ENCODE results near the gene SLIT3. TPM values are rescaled to one million over a fixed set of nuclear protein-coding genes. Genes with fewer than 3 reads are reported as not detected.

Gene SLIT3
- polyA plus RNA-seq, 1 of the 3 experiments (the other 2 are of a cell fraction) = 119 TPM

- Histone ChIP-seq H4K20me1 (ENCODE audit: insufficient read depth) (no peaks in the 10 kb centered on the region), H3K27me3 (ENCODE audit: insufficient read depth) (no peaks in the 10 kb centered on the region), H3K9ac (no peak overlapping the region), H3K27ac (ENCODE audit: low read depth in 2 of 2, low read length in 1 of 2) (peak overlapping the region in 1 of 2 experiments; percentile 80; a peak in 1 of 4 replicates), H3F3A (replicated peaks; ENCODE audit: insufficient read depth) (peaks cover 4% of the 10 kb centered on the region), H3K4me2 (0 out of 2 replicates have a peak overlapping the region, but pooled peaks have one; percentile 63), H3K4me1 (ENCODE audit: control insufficient read depth in 1 of 2, insufficient read depth in 2 of 2, low read depth in 1 of 2, low read length in 1 of 2) (peaks cover 10 to 28% of the 10 kb centered on the region in 2 experiments; a peak in 2 of 4 replicates), H3K79me2 (ENCODE audit: insufficient read depth) (peaks cover 22% of the 10 kb centered on the region), H3K4me3 (ENCODE audit: low read depth in 2 of 2, low read length in 1 of 2) (no peak overlapping the region), H3K9me2 (no peaks in the 10 kb centered on the region), H2AFZ (ENCODE audit: low read depth) (peak overlapping the region; percentile 32; the same call in 1 of the 2 replicates), H3K9me3 (no peaks in the 10 kb centered on the region), H3K36me3 (replicated peaks in 1 of 2; ENCODE audit: control insufficient read depth in 1 of 2, insufficient read depth in 2 of 2, low read length in 1 of 2) (peaks cover 0 to 3% of the 10 kb centered on the region in 2 experiments)
- POLR2A ChIA-PET = no interaction called here
- no peak for DNase-seq
- CTCF ChIA-PET = interaction anchor here (0.6 to 5.1 kb wide), 37 partner anchors 10 to 624 kb away, joined by 3 to 65 read pairs (median 5); no protein-coding TSS in a partner anchor
- TF ChIP-seq IRF3 (IDR thresholded peaks at IDR 0.05; ENCODE audit: low read depth, low read length) (no peak), RXRA (IDR thresholded peaks at IDR 0.05; ENCODE audit: borderline replicate concordance, low read depth) (no peak), FOXM1 (IDR thresholded peaks at IDR 0.05; ENCODE audit: low read depth) (no peak), MEF2A (IDR thresholded peaks at IDR 0.05; ENCODE audit: borderline replicate concordance, low read depth) (no peak), SIN3A (IDR thresholded peaks at IDR 0.05; ENCODE audit: borderline replicate concordance, low read depth, low read length) (no peak)
Observed at GRCh38 chr5:169303119-169303515, 2.2 kb upstream of the SLIT3 start.

- WGBS (ENCODE audit: low lambda C conversion rate) = 24% methylated on average over 17 of the region's 17 CpGs
- TF ChIP-seq NFIC (IDR thresholded peaks at IDR 0.05; ENCODE audit: borderline replicate concordance) = no peak
- TF ChIP-seq SMC3 (IDR thresholded peaks at IDR 0.05; ENCODE audit: low read depth, low read length) = peak; percentile 93
- TF ChIP-seq POLR2AphosphoS5 (IDR thresholded peaks at IDR 0.05; ENCODE audit: low read depth, low read length) = no peak
- 0 out of 2 replicates have a peak, but pooled peaks have one; percentile 3 for TF ChIP-seq RFX5 (IDR thresholded peaks at IDR 0.05; ENCODE audit: low read length)
- peak; percentile 91 for TF ChIP-seq RAD21 (IDR thresholded peaks at IDR 0.05; ENCODE audit: low read length)
- TF ChIP-seq NRF1 (IDR thresholded peaks at IDR 0.05; ENCODE audit: low read depth, low read length) = 0 out of 2 replicates have a peak, but pooled peaks have one; percentile 6
- peak; percentile 96 for TF ChIP-seq CTCF (IDR thresholded peaks at IDR 0.05)
- TF ChIP-seq ELF1 (IDR thresholded peaks at IDR 0.05) = no peak
- TF ChIP-seq TAF1 (IDR thresholded peaks at IDR 0.05; ENCODE audit: borderline replicate concordance, low read depth, low read length) = no peak
- TF ChIP-seq EZH2phosphoT487 (IDR thresholded peaks at IDR 0.05; ENCODE audit: borderline replicate concordance, low read depth) = no peak
- TF ChIP-seq RCOR1 (IDR thresholded peaks at IDR 0.05; ENCODE audit: low read length) = peak; percentile 50; the same call in 1 of the 2 replicates
- no peak for TF ChIP-seq MEF2A (IDR thresholded peaks at IDR 0.05; ENCODE audit: borderline replicate concordance, low read depth)
- no peak for TF ChIP-seq RXRA (IDR thresholded peaks at IDR 0.05; ENCODE audit: borderline replicate concordance, low read depth)
- no peak for TF ChIP-seq ZBTB33 (IDR thresholded peaks at IDR 0.05; ENCODE audit: borderline replicate concordance, low read depth)
- TF ChIP-seq TCF12 (IDR thresholded peaks at IDR 0.05) = peak; percentile 22; the same call in 1 of the 2 replicates
- peak overlapping the region; percentile 46 to 80; a peak in 2 of 4 replicates for H3K27ac ChIP-seq (ENCODE audit: low read depth in 2 of 2, low read length in 1 of 2)
- no peaks in the 10 kb centered on the region for H3K9me2 ChIP-seq
- peaks cover 8% of the 10 kb centered on the region for H3F3A ChIP-seq (replicated peaks; ENCODE audit: insufficient read depth)
- no peaks in the 10 kb centered on the region for H3K9me3 ChIP-seq
- ChIA-PET POLR2A (no interaction called here), CTCF (interaction anchor here (0.6 to 5.1 kb wide), 53 partner anchors 7 to 623 kb away, joined by 3 to 65 read pairs (median 4); no protein-coding TSS in a partner anchor)
- H3K27me3 ChIP-seq (ENCODE audit: insufficient read depth) = no peaks in the 10 kb centered on the region
- peak overlapping the region; percentile 32; the same call in 1 of the 2 replicates for H2AFZ ChIP-seq (ENCODE audit: low read depth)
- peaks cover 27% of the 10 kb centered on the region for H3K79me2 ChIP-seq (ENCODE audit: insufficient read depth)
- 0 out of 2 replicates have a peak overlapping the region, but pooled peaks have one; percentile 63 for H3K4me2 ChIP-seq
- peaks cover 10 to 31% of the 10 kb centered on the region in 2 experiments; a peak in 2 of 4 replicates for H3K4me1 ChIP-seq (ENCODE audit: control insufficient read depth in 1 of 2, insufficient read depth in 2 of 2, low read depth in 1 of 2, low read length in 1 of 2)
- no peaks in the 10 kb centered on the region for H4K20me1 ChIP-seq (ENCODE audit: insufficient read depth)
- DNase-seq = peak; percentile 69
- H3K36me3 ChIP-seq (replicated peaks in 1 of 2; ENCODE audit: control insufficient read depth in 1 of 2, insufficient read depth in 2 of 2, low read length in 1 of 2) = peaks cover 0 to 4% of the 10 kb centered on the region in 2 experiments
- H3K4me3 ChIP-seq (ENCODE audit: low read depth in 2 of 2, low read length in 1 of 2) = peak overlapping the region in 1 of 2 experiments; percentile 18; a peak in 1 of 4 replicates
- no peak overlapping the region for H3K9ac ChIP-seq
Observed at GRCh38 chr5:169302491-169303118, 1.7 kb upstream of the SLIT3 start.

Measured in SK-N-SH (cell line).